OCI-LY3 (cell line): ENCODE results near the gene CUBN.

ENCODE experiments used
- CTCF ChIP-seq: fragments of 200-600, 300-600 bp; sonication (generic); IDR thresholded peaks from 2 replicates; pipeline ENCODE4 v1.5.1; 2014; ENCODE audit warnings: antibody characterized with exemption, low read length, low read depth
- EZH2phosphoT487 ChIP-seq: fragments of 200-600 bp; shearing (Covaris generic); IDR thresholded peaks from 2 replicates; pipeline ENCODE4 v1.6.1; 2018; ENCODE audit warnings: antibody characterized with exemption, mixed run types, low read depth

- no peak for TF ChIP-seq CTCF
- no peak for TF ChIP-seq EZH2phosphoT487
Observed at GRCh38 chr10:16913266-16913665, 216.3 kb downstream of the CUBN start.
